ENCODE data around the gene TEKT3.
A peak's percentile ranks its signal among the peaks of the same experiment; 100 is the strongest.

The TEKT3 gene

GRCh38 chr17:15289285-15290183, 51.9 kb downstream of the TEKT3 start:
- H3K4me1 Mint-ChIP-seq = no peaks in the 10 kb centered on the region
- ATAC-seq (no peak), DNase-seq (ENCODE audit: low spot score in 2 of 2) (no peak)
- H3K36me3 Mint-ChIP-seq = no peaks in the 10 kb centered on the region
- H3K27ac Mint-ChIP-seq = no peak overlapping the region
- H3K9me3 Mint-ChIP-seq = no peaks in the 10 kb centered on the region
- H3K4me3 Mint-ChIP-seq = no peak overlapping the region

DNA sequence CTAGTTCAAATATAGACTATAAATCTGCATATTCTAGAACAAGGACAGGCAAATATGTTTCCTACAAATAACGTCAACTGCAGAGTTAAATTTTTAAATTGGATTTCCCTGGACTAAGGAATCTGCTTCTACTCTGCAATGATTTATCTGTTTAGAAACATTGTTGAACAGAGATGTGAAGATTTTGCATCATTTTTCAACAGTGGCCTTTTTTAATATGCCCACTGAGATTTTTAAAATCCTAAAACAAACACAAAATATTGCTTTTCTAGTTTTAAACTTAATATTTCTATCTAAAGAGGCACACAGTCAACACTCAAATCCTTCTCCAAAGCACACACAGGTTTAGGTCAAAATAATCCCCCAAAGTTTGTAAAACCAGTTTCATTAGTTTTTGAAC, 52.5 kb downstream of the TEKT3 start:
- Mint-ChIP-seq H3K4me3 (no peak overlapping the region), H3K27ac (no peak overlapping the region), H3K9me3 (no peaks in the 10 kb centered on the region), H3K4me1 (no peaks in the 10 kb centered on the region), H3K36me3 (no peaks in the 10 kb centered on the region)
- DNase-seq (ENCODE audit: low spot score in 2 of 2) (no peak), ATAC-seq (no peak)

- H3K4me1 Mint-ChIP-seq = no peaks in the 10 kb centered on the region
- no peaks in the 10 kb centered on the region for H3K36me3 Mint-ChIP-seq
- H3K4me3 Mint-ChIP-seq = no peak overlapping the region
- H3K27ac Mint-ChIP-seq = no peak overlapping the region
- no peak for ATAC-seq
- DNase-seq (ENCODE audit: low spot score in 2 of 2) = no peak
- no peaks in the 10 kb centered on the region for H3K9me3 Mint-ChIP-seq
Measured at GRCh38 chr17:15287538-15288267, 53.7 kb downstream of the TEKT3 start.

DNA sequence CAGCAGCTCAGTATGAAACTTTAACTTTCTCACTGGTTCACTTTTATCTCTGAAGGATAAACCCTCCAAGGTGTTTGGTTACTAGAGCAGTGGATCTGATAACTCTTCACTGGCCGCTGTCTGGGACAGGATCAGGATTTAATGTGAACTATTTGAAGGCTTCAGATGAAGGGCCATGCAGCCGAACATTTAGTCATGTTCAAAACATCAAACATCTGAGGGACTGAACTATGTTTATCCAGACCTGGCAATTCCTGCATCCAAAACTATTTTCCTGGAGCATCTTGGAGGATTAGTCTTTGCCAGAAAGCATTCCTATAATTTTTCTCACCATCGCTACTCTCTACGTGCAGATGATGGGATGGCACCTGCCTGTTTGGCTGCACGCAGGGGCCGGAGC, 55.9 kb downstream of the TEKT3 start:
- H3K4me3 Mint-ChIP-seq = no peak overlapping the region
- no peak for DNase-seq (ENCODE audit: low spot score in 2 of 2)
- no peaks in the 10 kb centered on the region for H3K4me1 Mint-ChIP-seq
- no peaks in the 10 kb centered on the region for H3K36me3 Mint-ChIP-seq
- H3K9me3 Mint-ChIP-seq = no peaks in the 10 kb centered on the region
- ATAC-seq = no peak
- no peak overlapping the region for H3K27ac Mint-ChIP-seq

DNA sequence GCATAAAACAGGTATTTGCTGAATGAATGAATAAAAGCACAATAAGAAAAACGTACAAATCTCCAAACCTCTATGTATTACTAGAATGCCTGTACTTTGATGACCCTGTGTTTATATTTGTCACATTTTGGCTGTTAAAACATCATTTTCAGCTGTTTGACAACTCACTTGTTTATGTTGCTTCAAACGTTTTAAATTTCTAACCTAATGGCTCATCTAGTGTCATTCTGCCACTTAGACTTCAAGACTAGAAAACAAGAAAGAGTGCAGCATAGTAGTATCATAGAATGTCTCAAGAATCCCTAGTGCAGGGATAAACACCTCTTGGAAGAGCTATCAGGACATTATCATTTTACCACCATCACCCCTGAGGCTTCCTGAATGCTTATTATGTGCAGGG, 56.9 kb downstream of the TEKT3 start:
- DNase-seq (ENCODE audit: low spot score in 2 of 2) (no peak), ATAC-seq (no peak)
- no peak overlapping the region for H3K27ac Mint-ChIP-seq
- H3K4me1 Mint-ChIP-seq = no peaks in the 10 kb centered on the region
- H3K9me3 Mint-ChIP-seq = no peaks in the 10 kb centered on the region
- H3K4me3 Mint-ChIP-seq = no peak overlapping the region
- no peaks in the 10 kb centered on the region for H3K36me3 Mint-ChIP-seq

GRCh38 chr17:15284107-15284506, 57.3 kb downstream of the TEKT3 start:
- no peak for ATAC-seq
- H3K4me1 Mint-ChIP-seq = no peaks in the 10 kb centered on the region
- H3K4me3 Mint-ChIP-seq = no peak overlapping the region

GRCh38 chr17:15281909-15282308, 59.5 kb downstream of the TEKT3 start:
- Mint-ChIP-seq H3K9me3 (no peaks in the 10 kb centered on the region), H3K4me3 (no peak overlapping the region), H3K4me1 (no peaks in the 10 kb centered on the region), H3K27ac (no peak overlapping the region), H3K36me3 (no peaks in the 10 kb centered on the region)
- no peak for DNase-seq (ENCODE audit: low spot score in 2 of 2)
- ATAC-seq = peak; percentile 57

More at GRCh38 chr17:15284107-15284506, 57.3 kb downstream of the TEKT3 start:
- Mint-ChIP-seq H3K36me3 (no peaks in the 10 kb centered on the region), H3K9me3 (no peaks in the 10 kb centered on the region), H3K27ac (no peak overlapping the region)
- DNase-seq (ENCODE audit: low spot score in 2 of 2) = no peak

GRCh38 chr17:15278924-15279477, 62.4 kb downstream of the TEKT3 start:
- Mint-ChIP-seq H3K9me3 (no peaks in the 10 kb centered on the region), H3K4me1 (no peaks in the 10 kb centered on the region), H3K27ac (no peak overlapping the region), H3K36me3 (no peaks in the 10 kb centered on the region), H3K4me3 (no peak overlapping the region)
- no peak for DNase-seq (ENCODE audit: low spot score in 2 of 2)
- peak; percentile 45 for ATAC-seq

- H3K4me3 Mint-ChIP-seq = no peak overlapping the region
- no peaks in the 10 kb centered on the region for H3K9me3 Mint-ChIP-seq
- no peaks in the 10 kb centered on the region for H3K4me1 Mint-ChIP-seq
- DNase-seq (ENCODE audit: low spot score in 2 of 2) (no peak), ATAC-seq (no peak)
- H3K27ac Mint-ChIP-seq = no peak overlapping the region
- no peaks in the 10 kb centered on the region for H3K36me3 Mint-ChIP-seq
Measured at GRCh38 chr17:15278380-15278779, 63.0 kb downstream of the TEKT3 start.

DNA sequence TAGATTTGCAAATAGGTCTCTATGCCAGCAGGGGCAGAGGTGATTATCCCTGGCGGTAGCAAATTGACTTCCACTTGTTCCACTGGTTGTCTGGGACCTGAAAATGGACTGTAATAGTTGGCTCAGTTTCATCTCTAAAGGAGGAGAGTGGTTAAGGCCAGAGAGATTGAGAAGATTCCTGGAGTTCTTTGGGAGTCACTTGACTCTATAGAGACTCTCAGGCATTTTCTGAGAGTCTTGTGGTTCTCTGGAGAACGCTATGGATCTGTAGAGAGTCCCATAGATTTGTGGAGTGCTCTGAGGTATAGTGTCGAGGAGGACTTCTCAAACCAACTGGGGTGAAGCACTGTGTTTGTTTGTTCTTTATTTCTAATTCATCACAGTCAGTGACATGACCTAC, 67.4 kb downstream of the TEKT3 start:
- H3K4me1 Mint-ChIP-seq = peaks cover 15% of the 10 kb centered on the region

GRCh38 chr17:15273141-15273793, 68.1 kb downstream of the TEKT3 start:
- Mint-ChIP-seq H3K9me3 (no peaks in the 10 kb centered on the region), H3K36me3 (no peaks in the 10 kb centered on the region), H3K4me3 (no peak overlapping the region), H3K4me1 (peaks cover 15% of the 10 kb centered on the region), H3K27ac (no peak overlapping the region)
- no peak for ATAC-seq
- no peak for DNase-seq (ENCODE audit: low spot score in 2 of 2)

More for the DNA sequence above, 67.4 kb downstream of the TEKT3 start:
- no peak overlapping the region for H3K27ac Mint-ChIP-seq
- ATAC-seq = no peak
- H3K9me3 Mint-ChIP-seq = no peaks in the 10 kb centered on the region
- no peak for DNase-seq (ENCODE audit: low spot score in 2 of 2)
- no peaks in the 10 kb centered on the region for H3K36me3 Mint-ChIP-seq
- no peak overlapping the region for H3K4me3 Mint-ChIP-seq

DNA sequence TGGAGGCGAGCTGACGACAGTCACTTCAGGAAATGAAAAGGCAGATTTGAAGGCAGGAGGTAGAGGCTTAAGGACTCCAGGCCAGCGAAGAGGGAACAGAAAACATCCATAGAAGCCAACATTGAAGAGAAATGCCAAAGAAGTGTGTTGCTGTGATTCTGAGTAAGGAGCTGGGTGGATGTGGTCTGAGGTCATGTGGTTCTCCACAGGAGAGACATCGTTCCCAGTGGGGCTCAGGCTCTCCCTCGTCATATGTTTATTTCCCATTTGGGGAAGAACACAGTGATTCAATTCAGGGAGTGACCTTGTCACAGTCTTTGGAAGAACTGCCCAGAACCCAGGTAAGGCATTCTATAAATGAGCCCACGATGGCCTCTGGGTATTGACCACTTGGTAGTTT, 69.7 kb downstream of the TEKT3 start:
- no peak for ATAC-seq
- H3K4me1 Mint-ChIP-seq = peaks cover 15% of the 10 kb centered on the region
- H3K36me3 Mint-ChIP-seq = no peaks in the 10 kb centered on the region
- no peaks in the 10 kb centered on the region for H3K9me3 Mint-ChIP-seq
- no peak overlapping the region for H3K4me3 Mint-ChIP-seq
- DNase-seq (ENCODE audit: low spot score in 2 of 2) = no peak
- no peak overlapping the region for H3K27ac Mint-ChIP-seq

- H3K4me1 Mint-ChIP-seq = peaks cover 15% of the 10 kb centered on the region
- H3K4me3 Mint-ChIP-seq = no peak overlapping the region
- no peak overlapping the region for H3K27ac Mint-ChIP-seq
- no peaks in the 10 kb centered on the region for H3K36me3 Mint-ChIP-seq
- DNase-seq (ENCODE audit: low spot score in 2 of 2) = no peak
- no peaks in the 10 kb centered on the region for H3K9me3 Mint-ChIP-seq
- ATAC-seq = peak; percentile 81
Measured at GRCh38 chr17:15270628-15271381, 70.6 kb downstream of the TEKT3 start.

DNA sequence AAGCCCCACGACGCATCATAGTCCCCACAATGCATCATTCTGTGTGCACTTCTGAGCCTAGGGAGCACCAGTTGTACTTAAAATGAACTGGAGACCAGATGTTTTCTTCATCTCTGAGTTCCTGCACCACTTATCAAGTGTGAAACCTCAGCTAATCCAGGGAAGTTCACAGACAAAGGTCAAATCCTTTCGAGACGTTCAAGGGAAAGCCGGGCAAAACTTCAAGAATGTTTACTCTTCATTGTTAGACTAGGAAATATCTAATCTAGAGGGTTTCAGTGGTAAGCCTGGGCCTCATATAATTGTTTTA, 71.7 kb downstream of the TEKT3 start:
- Mint-ChIP-seq H3K9me3 (no peaks in the 10 kb centered on the region), H3K4me1 (peaks cover 15% of the 10 kb centered on the region), H3K36me3 (no peaks in the 10 kb centered on the region), H3K27ac (no peak overlapping the region), H3K4me3 (no peak overlapping the region)
- ATAC-seq (no peak), DNase-seq (ENCODE audit: low spot score in 2 of 2) (no peak)
